WTC11 (cell line): ENCODE results near the gene SH3TC2.

ENCODE experiments used
- AFF4 ChIP-seq: sonication (generic); formaldehyde crosslinking; IDR thresholded peaks from 2 replicates; pipeline ENCODE4 v1.8.1; 2023; ENCODE audit warnings: mild to moderate bottlenecking, missing genetic modification reagents, borderline replicate concordance
- ATF3 ChIP-seq: sonication (generic); formaldehyde crosslinking; conservative IDR thresholded peaks from 2 replicates; pipeline ENCODE4 v1.8.1; 2022; ENCODE audit warnings: mild to moderate bottlenecking, missing genetic modification reagents
- CTCF ChIP-seq: fragments of 200-600 bp; IDR thresholded peaks from 2 replicates; pipeline ENCODE4 v1.8.0; 2022; ENCODE audit warnings: antibody characterized with exemption
- E2F4 ChIP-seq: sonication (generic); formaldehyde crosslinking; IDR thresholded peaks from 2 replicates; pipeline ENCODE4 v1.8.1; 2022; ENCODE audit warnings: low read depth, mild to moderate bottlenecking, moderate library complexity, missing genetic modification reagents, borderline replicate concordance
- GABPB1 ChIP-seq: sonication (generic); formaldehyde crosslinking; IDR thresholded peaks from 2 replicates; pipeline ENCODE4 v1.8.1; 2023; ENCODE audit warnings: mild to moderate bottlenecking, missing genetic modification reagents
- KAT7 ChIP-seq: sonication (generic); formaldehyde crosslinking; IDR thresholded peaks from 2 replicates; pipeline ENCODE4 v1.8.1; 2023; ENCODE audit warnings: missing genetic modification reagents, mild to moderate bottlenecking, borderline replicate concordance
- PREB ChIP-seq: sonication (generic); formaldehyde crosslinking; IDR thresholded peaks from 2 replicates; pipeline ENCODE4 v1.8.1; 2022; ENCODE audit warnings: mild to moderate bottlenecking, missing genetic modification reagents, moderate library complexity, borderline replicate concordance
- SMAD3 ChIP-seq: sonication (generic); formaldehyde crosslinking; IDR thresholded peaks from 2 replicates; pipeline ENCODE4 v1.8.0; 2022; ENCODE audit warnings: missing genetic modification reagents, mild to moderate bottlenecking, borderline replicate concordance
- STAT6 ChIP-seq: sonication (generic); formaldehyde crosslinking; conservative IDR thresholded peaks from 2 replicates; pipeline ENCODE4 v1.8.1; 2023; ENCODE audit warnings: mild to moderate bottlenecking, low read depth, missing genetic modification reagents, moderate library complexity
- TEAD1 ChIP-seq: sonication (generic); formaldehyde crosslinking; IDR thresholded peaks from 2 replicates; pipeline ENCODE4 v1.8.0; 2022; ENCODE audit warnings: mild to moderate bottlenecking, missing genetic modification reagents
- TEAD4 ChIP-seq: sonication (generic); formaldehyde crosslinking; IDR thresholded peaks from 2 replicates; pipeline ENCODE4 v1.8.0; 2022; ENCODE audit warnings: mild to moderate bottlenecking, missing genetic modification reagents
- ZBTB21 ChIP-seq: sonication (generic); formaldehyde crosslinking; IDR thresholded peaks from 2 replicates; pipeline ENCODE4 v1.8.1; 2023; ENCODE audit warnings: mild to moderate bottlenecking, missing genetic modification reagents, borderline replicate concordance

GRCh38 chr5:148973455-148973854 is 89.4 kb downstream of the SH3TC2 start:
- TF ChIP-seq SMAD3 (CRISPR knock-in tag) = no peak
- TF ChIP-seq E2F4 = no peak
- TF ChIP-seq CTCF = no peak
- TF ChIP-seq TEAD1 = no peak
- TF ChIP-seq TEAD4 (CRISPR knock-in tag) = no peak
- TF ChIP-seq KAT7 = no peak
- no peak for TF ChIP-seq ATF3
- no peak for TF ChIP-seq AFF4 (CRISPR knock-in tag)
- TF ChIP-seq STAT6 = no peak
- TF ChIP-seq GABPB1 (CRISPR knock-in tag) = no peak
- no peak for TF ChIP-seq ZBTB21 (CRISPR knock-in tag)
- no peak for TF ChIP-seq PREB (CRISPR knock-in tag)
